ENCODE results near the gene CDCA7L. TPM values are rescaled to one million over a fixed set of nuclear protein-coding genes. Genes with fewer than 3 reads are reported as not detected.
A peak's percentile ranks its signal among the peaks of the same experiment; 100 is the strongest.
"Not testable (repeated sequence)": the region's sequence is repeated elsewhere in the genome, so short reads cannot be mapped to it uniquely, and the experiment has no call there.

CDCA7L gene
- total RNA-seq, 1 donor: 19.8 TPM

DNA sequence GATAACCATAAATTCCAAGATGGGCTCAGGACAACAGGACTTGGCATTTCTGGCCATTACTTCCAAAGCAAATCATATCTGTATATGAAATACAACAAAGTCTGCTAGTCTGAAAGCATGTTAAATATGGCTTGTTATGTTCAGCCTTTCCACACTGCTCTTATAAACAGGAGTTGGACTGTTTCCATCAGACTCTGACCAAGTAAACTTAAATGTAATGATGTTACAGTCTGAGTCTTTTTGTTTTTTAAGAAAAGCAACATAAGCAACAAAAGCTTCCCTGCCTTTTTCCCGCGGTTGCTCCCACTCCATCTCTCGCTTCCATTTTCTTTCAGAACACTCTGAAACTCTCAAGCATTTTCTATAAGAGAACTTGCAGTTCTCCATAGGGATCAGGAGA lies 8.1 kb upstream of the CDCA7L start:
- Histone ChIP-seq H3K4me3 (ENCODE audit: low read length) (no peak overlapping the region), H3K4me1 (ENCODE audit: insufficient read depth, low read length) (no peaks in the 10 kb centered on the region), H3K27me3 (ENCODE audit: insufficient read depth, low read length) (no peaks in the 10 kb centered on the region), H3K9me3 (ENCODE audit: low read depth, low read length) (no peaks in the 10 kb centered on the region)

DNA sequence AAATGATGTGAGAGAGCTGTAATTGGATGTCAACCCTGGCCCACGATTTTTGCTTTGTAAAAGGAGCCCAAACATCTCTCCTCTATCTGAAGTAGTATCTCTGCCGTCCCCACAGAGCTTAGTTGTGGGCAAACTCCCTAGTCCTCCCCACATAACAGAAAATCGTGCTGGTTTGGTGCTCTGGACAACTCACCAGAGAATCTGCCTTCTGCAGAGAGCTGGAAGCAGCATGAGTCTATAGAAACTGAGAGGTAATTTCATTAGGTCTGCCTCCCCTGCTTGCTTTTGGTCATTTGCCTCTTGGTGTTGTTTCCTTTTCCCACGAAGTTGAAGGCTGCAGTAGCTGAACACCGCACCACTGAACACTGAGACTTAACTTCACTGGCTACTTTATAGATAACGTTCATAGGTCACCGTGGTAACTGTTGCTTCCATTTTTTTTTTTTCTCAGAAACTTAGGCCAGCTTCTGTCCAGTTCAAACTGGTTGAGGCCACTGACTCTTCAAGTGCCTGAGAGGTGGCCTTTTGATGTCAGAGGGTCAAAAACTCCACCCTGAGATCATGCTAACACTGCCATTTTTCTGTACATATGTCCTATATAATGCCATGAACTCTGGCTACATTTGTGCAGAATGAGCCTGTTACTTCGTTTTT lies 3.3 kb upstream of the CDCA7L start:
- H3K4me3 ChIP-seq (ENCODE audit: low read length): no peak overlapping the region
- H3K9me3 ChIP-seq (ENCODE audit: low read depth, low read length): no peaks in the 10 kb centered on the region
- peaks cover 35% of the 10 kb centered on the region for H3K4me1 ChIP-seq (ENCODE audit: insufficient read depth, low read length)
- no peaks in the 10 kb centered on the region for H3K27me3 ChIP-seq (ENCODE audit: insufficient read depth, low read length)

DNA sequence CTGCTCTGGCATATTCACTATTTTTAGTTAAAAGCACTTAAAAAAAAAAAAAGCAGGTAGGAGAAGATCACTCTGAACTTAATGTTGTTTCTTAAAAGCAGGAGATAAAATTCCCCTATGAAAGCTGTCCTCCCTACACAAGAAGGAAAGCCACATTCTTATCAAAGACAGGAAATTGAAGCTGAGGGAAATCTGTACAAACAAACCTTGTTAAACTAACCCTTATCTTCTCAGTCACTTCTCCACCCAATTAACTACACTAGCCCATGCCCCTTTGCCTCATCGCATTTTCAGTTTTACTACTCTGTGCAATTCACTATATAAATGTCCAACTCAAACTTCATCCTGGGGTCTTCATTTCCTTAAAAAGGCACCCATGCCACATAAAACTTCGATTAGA lies 2.7 kb upstream of the CDCA7L start:
- Histone ChIP-seq H3K9me3 (ENCODE audit: low read depth, low read length) (no peaks in the 10 kb centered on the region), H3K4me3 (ENCODE audit: low read length) (no peak overlapping the region), H3K27me3 (ENCODE audit: insufficient read depth, low read length) (no peaks in the 10 kb centered on the region), H3K4me1 (ENCODE audit: insufficient read depth, low read length) (peaks cover 40% of the 10 kb centered on the region)

DNA sequence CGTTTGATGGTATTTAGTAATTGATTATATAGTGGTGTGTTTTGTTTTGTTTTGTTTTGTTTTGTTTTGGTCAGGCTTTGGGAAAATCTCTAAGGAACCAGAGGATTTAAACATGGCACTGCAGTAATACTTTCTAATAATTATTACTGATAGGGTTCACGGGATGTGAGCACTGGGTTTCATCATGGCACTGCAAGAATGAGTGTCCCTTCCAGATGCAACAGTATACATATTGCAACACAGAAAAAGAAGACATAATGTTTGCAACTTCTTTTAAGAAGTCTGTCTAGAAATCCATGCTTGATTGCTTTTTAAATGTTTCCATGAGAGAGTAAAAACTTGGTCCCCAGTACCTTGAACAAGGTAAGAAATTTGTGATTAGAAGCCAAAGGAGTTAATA lies 2.2 kb upstream of the CDCA7L start:
- H3K4me1 ChIP-seq (ENCODE audit: insufficient read depth, low read length): peaks cover 44% of the 10 kb centered on the region
- no peak overlapping the region for H3K4me3 ChIP-seq (ENCODE audit: low read length)
- no peaks in the 10 kb centered on the region for H3K9me3 ChIP-seq (ENCODE audit: low read depth, low read length)
- no peaks in the 10 kb centered on the region for H3K27me3 ChIP-seq (ENCODE audit: insufficient read depth, low read length)

DNA sequence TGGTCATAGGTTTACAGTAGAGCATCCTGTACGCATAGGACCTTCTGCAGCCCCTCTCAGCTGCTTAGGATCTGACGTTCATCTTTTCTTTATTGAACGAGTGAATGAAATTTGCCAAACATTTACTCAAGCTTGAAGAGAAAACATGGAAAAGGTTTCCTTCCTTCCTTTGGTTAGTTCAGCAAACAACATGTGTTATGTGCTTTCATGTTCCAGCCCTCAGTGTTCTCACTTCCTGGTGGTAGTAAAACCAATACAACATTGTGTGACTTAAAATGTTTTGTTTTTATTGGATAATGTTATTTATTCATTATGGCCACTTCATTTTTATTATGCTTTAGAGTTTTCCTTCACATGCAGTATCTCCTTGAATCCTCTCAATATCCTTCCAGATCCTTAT lies 1.4 kb upstream of the CDCA7L start:
- no peak overlapping the region for H3K4me3 ChIP-seq (ENCODE audit: low read length)
- no peaks in the 10 kb centered on the region for H3K27me3 ChIP-seq (ENCODE audit: insufficient read depth, low read length)
- H3K4me1 ChIP-seq (ENCODE audit: insufficient read depth, low read length): peaks cover 50% of the 10 kb centered on the region
- no peaks in the 10 kb centered on the region for H3K9me3 ChIP-seq (ENCODE audit: low read depth, low read length)

DNA sequence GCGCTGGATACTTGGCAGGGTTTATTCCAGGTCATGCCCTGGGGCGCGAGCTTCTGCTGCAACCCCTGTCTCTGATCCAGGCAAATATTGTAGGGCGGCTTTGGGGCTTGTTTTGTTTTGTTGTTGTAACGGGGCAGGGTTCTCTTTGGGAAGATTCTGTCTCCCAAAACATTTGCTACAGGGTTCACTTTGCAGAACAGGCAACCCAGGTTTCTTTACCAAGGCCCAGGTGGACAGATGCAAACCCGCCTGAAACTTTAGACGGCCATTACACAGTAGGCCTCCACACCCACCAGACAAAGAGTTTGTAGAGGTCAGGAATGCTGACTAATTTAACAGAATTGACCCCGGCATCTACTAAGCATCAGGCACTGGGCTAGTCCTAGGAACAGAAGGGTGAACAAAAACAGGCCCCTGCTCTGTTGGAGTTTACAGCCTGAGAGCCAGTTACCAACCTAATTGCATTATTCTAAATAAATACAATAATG lies 567 bp upstream of the CDCA7L start:
- Histone ChIP-seq H3K4me3 (ENCODE audit: low read length) (peak overlapping the region; percentile 58), H3K9me3 (ENCODE audit: low read depth, low read length) (no peaks in the 10 kb centered on the region), H3K4me1 (ENCODE audit: insufficient read depth, low read length) (peaks cover 58% of the 10 kb centered on the region), H3K27me3 (ENCODE audit: insufficient read depth, low read length) (no peaks in the 10 kb centered on the region)

DNA sequence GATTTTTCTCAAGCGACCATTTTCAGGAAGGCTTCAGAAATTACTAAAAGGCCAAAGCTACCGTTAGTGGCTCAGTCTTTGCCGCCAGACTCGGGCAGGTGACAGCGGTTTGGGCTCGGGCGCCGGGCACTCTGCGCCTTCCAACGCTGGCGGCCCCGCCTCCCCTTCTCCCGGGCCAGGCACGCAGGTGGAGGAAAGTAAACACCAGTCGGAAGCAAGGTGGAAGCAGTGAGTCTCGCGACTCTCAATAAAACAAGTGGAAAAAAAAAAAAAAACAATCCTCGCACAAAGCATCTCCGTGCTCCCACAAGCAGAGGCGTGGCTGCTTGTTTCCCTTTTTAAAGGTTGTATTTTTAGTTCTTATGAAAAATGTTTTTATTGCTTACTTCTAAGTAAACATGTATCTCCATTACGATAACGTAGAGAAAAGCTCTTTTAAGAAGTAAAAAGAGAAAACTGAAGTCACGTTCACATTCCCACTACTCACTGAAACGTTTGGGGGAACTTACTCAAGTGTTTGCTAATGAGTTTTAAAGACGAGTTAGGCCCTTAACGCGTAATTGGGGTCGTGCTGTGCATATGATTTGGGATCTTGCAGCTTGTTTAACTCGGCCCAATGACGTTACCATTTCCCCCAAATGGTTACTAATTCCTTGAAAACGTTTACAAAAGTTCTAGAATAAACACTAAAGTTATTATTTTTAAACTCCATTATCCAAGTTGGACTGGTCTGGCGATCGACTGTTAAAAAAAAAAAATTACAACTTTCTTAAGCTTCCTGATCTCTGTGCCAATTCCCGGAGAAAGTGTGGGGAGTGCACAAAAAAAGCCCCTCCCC lies 864 bp downstream of the CDCA7L start:
- Histone ChIP-seq H3K27me3 (ENCODE audit: insufficient read depth, low read length) (no peaks in the 10 kb centered on the region), H3K4me3 (ENCODE audit: low read length) (peak overlapping the region; percentile 58), H3K4me1 (ENCODE audit: insufficient read depth, low read length) (peaks cover 70% of the 10 kb centered on the region)

DNA sequence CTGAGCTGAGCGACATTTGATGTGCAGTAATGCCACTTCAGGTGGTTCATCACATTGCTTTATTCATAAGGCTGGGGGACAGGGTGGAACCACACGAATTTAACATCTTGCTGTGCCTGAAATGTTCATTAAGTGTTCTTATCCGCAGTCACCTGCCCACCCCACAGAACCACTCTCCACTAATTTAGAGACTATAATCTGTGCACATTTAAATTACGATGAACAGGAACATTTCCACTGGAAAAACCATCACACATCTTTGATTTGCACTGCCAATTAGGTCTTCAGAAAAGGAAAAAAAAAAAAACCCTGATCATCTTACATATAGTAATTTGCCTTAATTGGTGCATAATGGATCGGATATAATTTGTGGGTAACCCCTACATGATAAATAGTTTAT lies 2.3 kb downstream of the CDCA7L start:
- Histone ChIP-seq H3K4me1 (ENCODE audit: insufficient read depth, low read length) (peaks cover 80% of the 10 kb centered on the region), H3K27me3 (ENCODE audit: insufficient read depth, low read length) (no peaks in the 10 kb centered on the region), H3K4me3 (ENCODE audit: low read length) (no peak overlapping the region), H3K9me3 (ENCODE audit: low read depth, low read length) (no peaks in the 10 kb centered on the region)

More for the DNA sequence above, 864 bp downstream of the CDCA7L start:
- no peaks in the 10 kb centered on the region for H3K9me3 ChIP-seq (ENCODE audit: low read depth, low read length)

DNA sequence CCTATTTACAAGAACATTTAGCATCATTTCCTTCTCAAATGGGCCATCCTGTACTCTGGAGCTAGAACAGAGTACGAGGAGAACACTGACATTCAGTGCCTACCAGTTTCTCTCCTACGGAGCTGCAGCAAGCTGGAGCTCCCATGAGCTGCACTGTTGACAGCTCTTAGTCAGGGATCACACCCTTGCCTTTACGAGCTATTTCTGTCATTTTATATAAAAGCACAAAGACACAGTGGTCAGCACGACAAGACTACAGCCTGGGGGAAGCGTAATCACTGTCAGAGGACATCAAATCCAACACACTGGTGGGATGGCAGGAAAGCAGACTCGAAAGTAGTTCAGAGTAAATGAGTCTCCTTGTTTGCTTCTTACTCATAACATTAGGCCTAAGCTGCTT lies 2.7 kb downstream of the CDCA7L start:
- H3K27me3 ChIP-seq (ENCODE audit: insufficient read depth, low read length): no peaks in the 10 kb centered on the region
- peaks cover 79% of the 10 kb centered on the region for H3K4me1 ChIP-seq (ENCODE audit: insufficient read depth, low read length)
- no peaks in the 10 kb centered on the region for H3K9me3 ChIP-seq (ENCODE audit: low read depth, low read length)
- H3K4me3 ChIP-seq (ENCODE audit: low read length): no peak overlapping the region

DNA sequence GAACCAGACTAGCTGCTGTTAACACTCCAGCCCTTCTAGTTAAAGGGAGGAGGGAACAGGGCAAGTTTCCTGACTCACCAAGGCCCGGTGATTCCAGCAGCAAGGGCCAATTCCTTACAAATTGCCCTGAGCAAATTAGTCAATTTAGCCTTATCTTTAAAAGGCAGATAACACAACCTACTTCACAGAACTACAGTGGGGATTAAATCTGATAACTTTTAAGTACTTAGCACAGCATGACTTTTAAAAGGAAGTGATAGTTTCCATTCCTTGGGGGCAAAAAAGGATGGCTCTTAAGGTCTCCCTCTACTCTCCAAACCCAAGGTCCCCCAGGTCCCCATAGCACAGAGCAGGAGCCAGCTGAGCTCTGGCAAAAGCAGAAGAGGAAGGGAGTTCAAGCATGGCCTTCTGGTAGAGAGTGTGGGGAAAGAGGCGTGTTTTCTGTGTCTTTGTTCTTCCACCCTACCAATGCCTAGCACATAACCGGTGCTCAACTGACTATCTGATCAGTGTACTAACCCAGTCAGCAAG lies 4.0 kb downstream of the CDCA7L start:
- H3K27me3 ChIP-seq (ENCODE audit: insufficient read depth, low read length): no peaks in the 10 kb centered on the region
- H3K9me3 ChIP-seq (ENCODE audit: low read depth, low read length): no peaks in the 10 kb centered on the region
- H3K4me1 ChIP-seq (ENCODE audit: insufficient read depth, low read length): peaks cover 66% of the 10 kb centered on the region
- no peak overlapping the region for H3K4me3 ChIP-seq (ENCODE audit: low read length)

DNA sequence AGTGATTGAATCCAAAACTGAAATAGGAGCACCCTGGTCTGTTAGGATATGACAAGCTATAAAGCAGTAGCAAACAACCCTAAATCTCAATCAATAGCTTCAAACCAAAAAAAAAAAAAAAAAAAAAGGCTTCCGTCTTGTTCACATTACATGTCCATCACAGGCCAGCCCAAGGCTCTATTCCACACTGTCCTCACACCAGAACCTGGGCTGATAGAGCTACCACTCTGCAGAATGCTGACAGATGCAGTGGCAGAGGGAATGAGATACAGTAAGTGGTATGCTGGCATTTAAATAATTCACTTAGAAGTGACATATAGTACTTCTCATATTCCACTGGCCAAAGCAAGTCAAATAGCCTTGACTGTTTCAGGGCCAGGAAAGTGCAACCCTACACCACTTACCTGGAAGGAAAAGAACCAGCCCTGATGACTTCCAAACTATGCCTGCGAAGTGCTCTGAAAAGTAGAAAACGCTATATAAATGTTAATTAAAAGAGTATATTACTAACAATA lies 5.8 kb downstream of the CDCA7L start:
- Histone ChIP-seq H3K27me3 (ENCODE audit: insufficient read depth, low read length) (no peaks in the 10 kb centered on the region), H3K4me1 (ENCODE audit: insufficient read depth, low read length) (peaks cover 59% of the 10 kb centered on the region), H3K9me3 (ENCODE audit: low read depth, low read length) (no peaks in the 10 kb centered on the region), H3K4me3 (ENCODE audit: low read length) (no peak overlapping the region)

DNA sequence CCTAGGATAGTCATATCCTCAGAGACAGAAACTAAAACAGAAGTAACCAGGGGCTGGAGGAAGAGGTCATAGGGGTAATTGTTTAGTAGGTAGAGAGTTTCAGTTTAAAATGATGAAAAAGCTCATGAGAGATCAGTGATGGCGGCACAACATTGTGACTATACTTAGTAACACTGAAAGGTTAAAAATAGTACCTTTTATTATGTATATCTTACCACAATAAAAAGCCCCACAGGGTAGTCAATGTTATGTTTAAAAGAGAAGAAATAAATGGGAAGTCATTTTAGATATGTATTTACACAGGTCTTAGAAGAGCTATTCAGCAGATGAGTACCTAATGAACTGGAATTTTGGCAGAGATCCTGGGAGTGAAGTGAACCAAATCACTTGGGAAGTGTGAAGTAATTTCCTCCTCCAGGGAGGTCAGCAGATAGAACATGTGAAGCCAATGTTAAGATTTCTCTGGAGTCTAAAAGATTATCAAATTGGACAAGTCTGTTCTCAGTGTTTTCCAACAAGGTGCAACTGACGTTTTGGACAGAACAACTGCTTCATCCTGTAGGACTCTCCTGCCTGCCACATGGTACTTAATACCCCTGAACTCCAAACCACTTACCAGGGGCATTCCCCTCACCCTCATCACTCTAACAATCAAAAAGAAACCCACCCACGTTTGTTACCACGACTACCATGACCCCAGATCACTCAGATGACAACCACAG lies 6.4 kb downstream of the CDCA7L start:
- Histone ChIP-seq H3K4me3 (ENCODE audit: low read length) (no peak overlapping the region), H3K27me3 (ENCODE audit: insufficient read depth, low read length) (no peaks in the 10 kb centered on the region), H3K9me3 (ENCODE audit: low read depth, low read length) (no peaks in the 10 kb centered on the region), H3K4me1 (ENCODE audit: insufficient read depth, low read length) (peaks cover 53% of the 10 kb centered on the region)

DNA sequence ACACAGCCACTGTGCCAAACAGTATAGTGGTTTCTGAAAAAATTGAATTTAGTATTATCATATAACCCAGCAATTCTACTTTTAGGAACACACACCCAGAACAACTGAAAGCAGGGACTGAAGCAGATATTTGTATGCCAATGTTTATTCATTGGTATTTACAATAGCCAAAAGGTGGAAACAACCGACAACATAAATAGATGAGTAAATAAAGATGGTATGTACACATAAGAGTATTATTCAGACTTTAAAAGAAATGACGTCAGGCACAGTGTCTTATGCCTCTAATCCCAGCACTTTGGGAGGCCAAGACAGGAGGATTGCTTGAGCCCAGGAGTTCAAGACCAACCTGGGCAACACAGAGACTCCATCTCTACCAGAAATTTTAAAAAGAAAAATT lies 7.2 kb downstream of the CDCA7L start:
- Histone ChIP-seq H3K9me3 (ENCODE audit: low read depth, low read length) (no peaks in the 10 kb centered on the region), H3K4me1 (ENCODE audit: insufficient read depth, low read length) (peaks cover 45% of the 10 kb centered on the region), H3K27me3 (ENCODE audit: insufficient read depth, low read length) (no peaks in the 10 kb centered on the region), H3K4me3 (ENCODE audit: low read length) (no peak overlapping the region)

DNA sequence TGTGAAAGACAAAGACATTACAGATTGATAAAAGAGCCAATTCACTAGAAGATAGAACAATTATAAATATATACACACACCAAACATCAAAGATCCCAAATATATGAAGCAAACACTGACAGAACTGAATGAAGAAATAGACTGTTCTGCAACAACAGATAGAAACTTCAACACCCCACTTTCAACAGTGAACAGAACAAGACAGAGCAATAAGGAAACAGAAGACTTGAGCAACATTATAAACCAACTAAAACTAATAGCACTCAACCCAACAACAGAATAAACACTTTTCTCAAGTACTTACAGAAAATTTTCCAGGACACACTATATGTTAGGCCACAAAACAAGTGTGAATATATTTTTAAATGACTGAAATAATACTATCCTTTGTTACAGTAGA lies 10.9 kb downstream of the CDCA7L start:
- peaks cover 15% of the 10 kb centered on the region for H3K4me1 ChIP-seq (ENCODE audit: insufficient read depth, low read length)
- H3K9me3 ChIP-seq (ENCODE audit: low read depth, low read length): no peaks in the 10 kb centered on the region
- H3K27me3 ChIP-seq (ENCODE audit: insufficient read depth, low read length): no peaks in the 10 kb centered on the region
- H3K4me3 ChIP-seq (ENCODE audit: low read length): no peak overlapping the region

DNA sequence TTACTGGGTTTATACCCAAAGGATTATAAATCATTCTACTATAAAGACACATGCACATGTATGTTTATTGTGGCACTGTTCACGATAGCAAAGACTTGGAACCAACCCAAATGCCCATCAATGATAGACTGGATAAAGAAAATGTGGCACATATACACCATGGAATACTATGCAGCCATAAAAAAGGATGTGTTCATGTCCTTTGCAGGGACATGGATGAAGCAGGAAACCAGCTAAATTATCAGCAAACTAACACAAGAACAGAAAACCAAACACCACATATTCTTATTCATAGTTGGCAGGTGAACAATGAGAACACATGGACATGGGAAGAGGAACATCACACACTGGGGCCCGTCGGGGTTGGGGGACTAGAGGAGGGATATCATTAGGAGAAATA lies 12.4 kb downstream of the CDCA7L start:
- H3K27me3 ChIP-seq (ENCODE audit: insufficient read depth, low read length); H3K9me3 ChIP-seq (ENCODE audit: low read depth, low read length); H3K4me3 ChIP-seq (ENCODE audit: low read length); H3K4me1 ChIP-seq (ENCODE audit: insufficient read depth, low read length): not testable (repeated sequence)
